A673 (cell line): ENCODE results near the gene MSRB1. TPM values are rescaled to one million over a fixed set of nuclear protein-coding genes. Genes with fewer than 3 reads are reported as not detected.

ENCODE experiments used
- BruUV-seq: library from RNA; stranded (reverse); fragments of 400-500 nt; replicated peaks from 2 replicates; lab custom pipeline; 2021; lab: Mats Ljungman, UMichigan
- CTCF ChIA-PET: fragments of 300-600 bp; sonication (Branson Sonifier 250); formaldehyde crosslinking; loops from one replicate; lab custom pipeline; 2022; ENCODE audit warnings: antibody characterized with exemption; lab: Charles Lee
- POLR2A ChIA-PET: fragments of 300-600 bp; sonication (Branson Sonifier 250); formaldehyde crosslinking; loops from one replicate; lab custom pipeline; 2022; ENCODE audit warnings: antibody characterized with exemption; ENCODE audit not compliant: low non-redundant PET; lab: Charles Lee
- DNase-seq: peaks from one replicate; pipeline ENCODE4 v3.0.0-alpha.2; 2015; ENCODE audit warnings: low spot score
- H3K27ac ChIP-seq: fragments of 200-600 bp; sonication (generic); 2 replicates; pipeline ENCODE4 v1.5.1; 2016; ENCODE audit warnings: mixed run types, low read depth, mild to moderate bottlenecking, mixed read lengths, antibody characterized with exemption, low read length; ENCODE audit not compliant: poor library complexity, severe bottlenecking
- H3K27me3 ChIP-seq: fragments of 200-600 bp; sonication (generic); replicated peaks from 2 replicates; pipeline ENCODE4 v1.6.1; 2017; ENCODE audit warnings: mixed run types, low read depth, mild to moderate bottlenecking, mixed read lengths, antibody characterized with exemption, low read length; ENCODE audit not compliant: insufficient read depth, poor library complexity
- H3K36me3 ChIP-seq: fragments of 200-600 bp; sonication (generic); 2 replicates; pipeline ENCODE4 v1.6.1; 2016; ENCODE audit warnings: mixed run types, mild to moderate bottlenecking, mixed read lengths, antibody characterized with exemption, low read length; ENCODE audit not compliant: insufficient read depth, poor library complexity, severe bottlenecking
- H3K4me1 ChIP-seq: fragments of 200-600 bp; sonication (generic); 2 replicates; pipeline ENCODE4 v1.6.1; 2017; ENCODE audit warnings: mixed run types, mild to moderate bottlenecking, mixed read lengths, antibody characterized with exemption, low read length; ENCODE audit not compliant: insufficient read depth, poor library complexity, severe bottlenecking
- H3K4me3 ChIP-seq: fragments of 200-600 bp; sonication (generic); 2 replicates; pipeline ENCODE4 v1.5.1; 2016; ENCODE audit warnings: low read depth, mixed run types, mild to moderate bottlenecking, mixed read lengths, low read length; ENCODE audit not compliant: poor library complexity, severe bottlenecking
- H3K9me3 ChIP-seq: fragments of 200-600 bp; sonication (generic); 2 replicates; pipeline ENCODE4 v1.6.1; 2016; ENCODE audit warnings: mixed run types, low read depth, mild to moderate bottlenecking, mixed read lengths, antibody characterized with exemption, low read length; ENCODE audit not compliant: poor library complexity, severe bottlenecking
- CTCF ChIP-seq: fragments of 300-800, 200-600 bp; sonication (generic); conservative IDR thresholded peaks from 2 replicates; pipeline ENCODE4 v1.5.1; 2017; ENCODE audit warnings: low read depth, mild to moderate bottlenecking, antibody characterized with exemption, low read length, moderate library complexity, mixed read lengths
- EZH2 ChIP-seq: fragments of 200-600 bp; sonication (generic); IDR thresholded peaks from 2 replicates; pipeline ENCODE4 v1.6.1; 2017; ENCODE audit warnings: borderline replicate concordance, low read depth, mild to moderate bottlenecking, mixed read lengths, antibody characterized with exemption, low read length; ENCODE audit not compliant: poor library complexity, severe bottlenecking
- intact Hi-C: fragments of 100-400 bp; cut with micrococcal nuclease; formaldehyde crosslinking; loops from one replicate; pipeline ENCODE4 v1.10.0; 2022; ENCODE audit not compliant: unreplicated experiment
- total RNA-seq: library from RNA; stranded (reverse); gene quantifications from 2 replicates; pipeline ENCODE4 v1.2.3, GENCODE V29; 2021

MSRB1 gene
- total RNA-seq, 1 experiment from 2014 or later = 17.7 TPM

DNA sequence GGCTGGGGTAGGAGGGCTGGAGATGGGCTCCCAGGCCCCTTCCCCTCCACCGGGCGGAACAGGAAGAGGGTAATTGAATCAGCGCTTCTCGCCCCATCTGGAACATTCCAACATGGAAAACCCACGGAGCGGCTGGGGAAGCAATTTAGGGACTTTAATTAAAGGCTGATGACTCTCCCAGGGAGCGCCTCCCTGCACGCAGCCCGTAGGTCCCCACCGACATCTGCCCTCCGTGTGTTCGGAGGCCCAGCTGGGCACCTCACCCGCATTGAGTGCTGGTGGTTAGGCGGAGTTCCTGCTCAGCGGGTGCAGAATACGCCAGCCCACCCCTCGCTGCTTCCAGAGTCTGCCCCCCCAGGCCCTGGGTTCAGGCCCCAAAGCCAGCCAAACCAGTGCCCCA lies 34.8 kb downstream of the MSRB1 start:
- no peaks in the 10 kb centered on the region for H3K9me3 ChIP-seq
- H3K4me3 ChIP-seq = no peak overlapping the region
- no peak for DNase-seq
- no TSS peak for BruUV-seq
- intact Hi-C loops = no loop called here
- TF ChIP-seq CTCF (no peak), EZH2 (no peak)
- CTCF ChIA-PET = no interaction called here
- no peaks in the 10 kb centered on the region for H3K27me3 ChIP-seq
- POLR2A ChIA-PET = no interaction called here
- H3K36me3 ChIP-seq = no peaks in the 10 kb centered on the region
- H3K27ac ChIP-seq = no peak overlapping the region
- H3K4me1 ChIP-seq = no peaks in the 10 kb centered on the region

GRCh38 chr16:1907226-1907860 lies 35.7 kb downstream of the MSRB1 start:
- H3K4me3 ChIP-seq = no peak overlapping the region
- no peak for TF ChIP-seq EZH2
- no peak for TF ChIP-seq CTCF
- no peaks in the 10 kb centered on the region for H3K4me1 ChIP-seq
- BruUV-seq = no TSS peak
- intact Hi-C loops = no loop called here
- no peaks in the 10 kb centered on the region for H3K27me3 ChIP-seq
- ChIA-PET POLR2A (interaction anchor here (0.6 kb wide), 1 partner anchor 21 kb away, joined by 16 read pairs; no protein-coding TSS in a partner anchor), CTCF (no interaction called here)
- H3K9me3 ChIP-seq = no peaks in the 10 kb centered on the region
- no peak for DNase-seq
- no peaks in the 10 kb centered on the region for H3K36me3 ChIP-seq
- H3K27ac ChIP-seq = no peak overlapping the region

DNA sequence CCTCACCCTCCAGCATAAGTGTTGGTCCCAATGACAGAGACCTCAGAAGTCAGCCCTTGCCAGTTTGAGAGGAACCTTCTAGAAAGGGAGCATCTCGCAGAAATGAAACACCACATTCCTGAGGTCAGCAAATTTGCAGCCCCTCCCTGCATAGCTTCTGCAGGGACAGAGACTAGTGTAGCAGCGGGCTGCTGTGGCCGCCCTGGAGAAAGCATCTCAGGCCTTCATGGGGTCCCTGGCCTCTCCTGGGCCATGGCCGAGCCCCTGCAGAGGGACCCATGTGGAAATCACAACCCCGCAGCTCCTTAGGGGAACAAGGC lies 36.2 kb downstream of the MSRB1 start:
- H3K27ac ChIP-seq = no peak overlapping the region
- no peak for DNase-seq
- ChIA-PET CTCF (no interaction called here), POLR2A (interaction anchor here (0.6 kb wide), 1 partner anchor 21 kb away, joined by 16 read pairs; no protein-coding TSS in a partner anchor)
- no peaks in the 10 kb centered on the region for H3K4me1 ChIP-seq
- no peak overlapping the region for H3K4me3 ChIP-seq
- intact Hi-C loops = no loop called here
- TF ChIP-seq CTCF (no peak), EZH2 (no peak)
- H3K9me3 ChIP-seq = no peaks in the 10 kb centered on the region
- BruUV-seq = no TSS peak
- H3K36me3 ChIP-seq = no peaks in the 10 kb centered on the region
- H3K27me3 ChIP-seq = no peaks in the 10 kb centered on the region
